Measurements from ENCODE around the gene LIPF.
"Not testable (repeated sequence)": the region's sequence is repeated elsewhere in the genome, so short reads cannot be mapped to it uniquely, and the experiment has no call there.

Gene LIPF, protein sequence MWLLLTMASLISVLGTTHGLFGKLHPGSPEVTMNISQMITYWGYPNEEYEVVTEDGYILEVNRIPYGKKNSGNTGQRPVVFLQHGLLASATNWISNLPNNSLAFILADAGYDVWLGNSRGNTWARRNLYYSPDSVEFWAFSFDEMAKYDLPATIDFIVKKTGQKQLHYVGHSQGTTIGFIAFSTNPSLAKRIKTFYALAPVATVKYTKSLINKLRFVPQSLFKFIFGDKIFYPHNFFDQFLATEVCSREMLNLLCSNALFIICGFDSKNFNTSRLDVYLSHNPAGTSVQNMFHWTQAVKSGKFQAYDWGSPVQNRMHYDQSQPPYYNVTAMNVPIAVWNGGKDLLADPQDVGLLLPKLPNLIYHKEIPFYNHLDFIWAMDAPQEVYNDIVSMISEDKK

GRCh38 chr10:88664142-88664541 lies at the start of gene LIPF:
Gene LIPF, plus strand, starts transcription at chr10:88664442. Its CDS starts 2,856 bp downstream, at chr10:88667298.
- in situ Hi-C loops (cut with HindIII; ENCODE audit: low sequenced_read_pairs), result no loop called here

- in situ Hi-C loops (cut with HindIII; ENCODE audit: low sequenced_read_pairs), result no loop called here
Measured at GRCh38 chr10:88616250-88616977, 47.8 kb upstream of the LIPF start.

- in situ Hi-C loops (cut with HindIII; ENCODE audit: low sequenced_read_pairs), result no loop called here
Measured at GRCh38 chr10:88617772-88618300, 46.4 kb upstream of the LIPF start.

DNA sequence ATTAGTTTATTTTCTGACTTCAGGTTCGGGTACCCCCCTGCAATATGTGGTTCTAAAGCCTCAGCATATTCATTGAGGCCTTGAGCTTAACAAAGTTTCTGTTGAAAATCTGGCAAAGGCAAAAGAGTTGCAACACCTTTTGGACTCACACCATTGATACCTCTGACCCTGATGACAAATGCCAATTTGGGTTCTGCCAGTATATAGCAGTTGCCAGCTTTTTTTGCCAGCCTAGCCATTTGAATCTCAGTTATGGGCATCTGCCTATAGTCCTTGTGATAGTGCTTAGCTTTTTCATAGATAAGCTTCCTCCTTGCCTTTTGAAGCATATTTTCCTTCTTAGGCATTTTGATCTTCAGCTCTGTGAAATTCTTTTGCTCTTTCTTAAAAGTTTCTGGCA lies 45.7 kb upstream of the LIPF start:
- in situ Hi-C loops (cut with HindIII; ENCODE audit: low sequenced_read_pairs), result no loop called here

- in situ Hi-C loops (cut with HindIII; ENCODE audit: low sequenced_read_pairs), result no loop called here
Measured at GRCh38 chr10:88620441-88620840, 43.8 kb upstream of the LIPF start.

DNA sequence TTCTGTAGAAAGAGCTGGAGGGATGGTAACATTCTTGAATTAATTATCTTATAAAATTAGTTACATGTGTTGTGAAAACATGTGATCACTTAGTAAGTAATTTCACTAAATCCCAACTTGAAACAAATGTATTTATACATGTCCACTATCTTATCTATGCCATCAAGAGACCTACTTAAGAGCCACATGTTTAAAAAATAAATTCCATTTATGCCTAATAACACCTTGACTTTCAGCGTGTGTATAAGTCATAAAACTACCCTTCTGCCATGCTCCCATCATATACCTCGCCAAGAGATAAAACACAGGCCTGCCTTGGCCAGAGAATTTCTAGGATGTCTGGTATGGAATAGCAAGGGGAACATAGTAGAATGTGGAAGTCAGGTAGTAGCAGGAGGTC lies 40.4 kb upstream of the LIPF start:
- in situ Hi-C loops (cut with HindIII; ENCODE audit: low sequenced_read_pairs), result no loop called here

- in situ Hi-C loops (cut with HindIII; ENCODE audit: low sequenced_read_pairs), result no loop called here
Measured at GRCh38 chr10:88624840-88625239, 39.4 kb upstream of the LIPF start.

DNA sequence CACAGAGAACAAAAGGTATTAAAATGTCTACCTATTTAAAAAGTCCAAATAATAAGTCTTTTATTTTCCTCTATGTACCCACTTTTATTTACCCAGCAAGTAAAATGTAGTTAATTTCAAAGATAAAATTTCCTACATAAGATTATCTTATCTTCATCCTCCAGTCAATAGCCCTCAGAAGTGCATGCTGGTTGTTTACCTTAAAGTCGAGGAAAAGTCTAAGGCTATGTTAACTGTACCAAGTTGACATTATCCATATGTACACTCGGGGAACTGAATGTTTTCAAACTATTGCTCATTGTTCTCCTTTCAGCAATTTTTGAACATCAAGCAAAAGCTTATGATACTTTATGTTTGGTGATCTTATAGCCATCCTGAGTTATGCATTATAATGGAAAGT lies 24.1 kb upstream of the LIPF start:
- in situ Hi-C loops (cut with HindIII; ENCODE audit: low sequenced_read_pairs), result no loop called here

DNA sequence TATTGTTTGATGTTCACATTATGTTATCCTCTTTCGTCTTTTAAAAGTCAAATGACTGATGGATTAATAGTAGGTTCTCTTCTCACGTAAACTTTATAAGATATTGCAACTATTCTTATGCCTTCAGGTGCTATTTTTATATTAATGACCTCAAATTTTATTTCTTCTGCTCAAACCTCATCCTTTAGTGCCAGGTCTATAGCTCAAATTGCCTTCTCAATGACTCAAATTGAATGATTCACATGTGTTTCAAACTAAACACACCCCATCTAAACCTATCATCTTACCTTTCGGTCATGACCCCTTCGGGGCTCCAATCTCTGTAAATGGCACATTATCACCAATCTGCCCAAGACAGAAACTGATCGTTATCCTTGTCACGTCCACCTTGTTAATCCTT lies 22.0 kb upstream of the LIPF start:
- in situ Hi-C loops (cut with HindIII; ENCODE audit: low sequenced_read_pairs), result no loop called here

- in situ Hi-C loops (cut with HindIII; ENCODE audit: low sequenced_read_pairs), result no loop called here
Measured at GRCh38 chr10:88642963-88643362, 21.3 kb upstream of the LIPF start.

DNA sequence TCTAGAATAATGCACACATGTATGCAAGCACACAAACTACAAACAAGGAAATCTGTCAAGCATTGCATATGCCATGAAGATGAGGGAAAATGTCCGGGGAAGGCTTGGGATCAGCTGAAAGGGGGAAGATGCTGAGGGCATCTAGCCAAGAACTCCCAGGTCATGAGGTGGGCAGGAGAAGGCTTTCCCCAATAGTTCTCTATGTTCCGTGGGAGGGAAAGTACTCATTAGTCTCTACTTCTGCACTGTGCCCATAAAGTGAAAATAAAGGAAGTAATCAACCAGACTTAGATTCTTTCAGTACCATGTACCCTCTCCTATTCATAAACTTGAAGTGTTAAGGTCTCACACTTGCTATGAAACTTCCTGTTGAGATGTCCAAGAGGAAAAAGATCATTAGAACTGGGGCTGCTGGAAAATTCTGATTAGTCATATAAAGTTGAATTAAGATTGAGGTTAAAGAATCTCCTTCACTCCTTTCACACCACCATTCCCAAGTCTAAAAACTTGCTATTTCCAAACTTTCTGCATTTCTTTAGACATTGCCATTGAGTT lies 17.1 kb upstream of the LIPF start:
- in situ Hi-C loops (cut with HindIII; ENCODE audit: low sequenced_read_pairs), result no loop called here

- in situ Hi-C loops (cut with HindIII; ENCODE audit: low sequenced_read_pairs), result no loop called here
Measured at GRCh38 chr10:88651101-88651551, 13.1 kb upstream of the LIPF start.

GRCh38 chr10:88652616-88653015 lies 11.6 kb upstream of the LIPF start:
- in situ Hi-C loops (cut with HindIII; ENCODE audit: low sequenced_read_pairs), result no loop called here

DNA sequence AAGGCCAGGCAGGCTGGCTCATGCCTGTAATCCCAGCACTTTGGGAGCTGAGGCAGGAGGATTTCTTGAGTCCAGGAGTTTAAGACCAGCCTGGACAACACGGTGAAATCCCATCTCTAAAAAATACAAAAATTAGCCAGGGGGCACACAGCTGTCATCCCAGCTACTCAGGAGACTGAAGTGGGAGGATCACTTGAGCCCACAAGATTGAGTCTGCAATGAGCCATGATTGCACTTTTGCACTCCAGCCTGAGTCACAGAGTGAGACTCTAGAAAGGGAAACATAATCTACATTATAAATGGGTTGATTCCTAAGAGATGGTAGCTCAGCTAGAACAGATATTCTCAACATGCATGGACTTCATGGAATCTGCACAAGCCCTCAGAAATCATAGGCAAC lies 6.3 kb upstream of the LIPF start:
- in situ Hi-C loops (cut with HindIII; ENCODE audit: low sequenced_read_pairs), result no loop called here

GRCh38 chr10:88659725-88660597 lies 4.3 kb upstream of the LIPF start:
- in situ Hi-C loops (cut with HindIII; ENCODE audit: low sequenced_read_pairs), result no loop called here

GRCh38 chr10:88660598-88660884 lies 3.7 kb upstream of the LIPF start:
- in situ Hi-C loops (cut with HindIII; ENCODE audit: low sequenced_read_pairs), result no loop called here

GRCh38 chr10:88661018-88661417 lies 3.2 kb upstream of the LIPF start:
- in situ Hi-C loops (cut with HindIII; ENCODE audit: low sequenced_read_pairs), result no loop called here

DNA sequence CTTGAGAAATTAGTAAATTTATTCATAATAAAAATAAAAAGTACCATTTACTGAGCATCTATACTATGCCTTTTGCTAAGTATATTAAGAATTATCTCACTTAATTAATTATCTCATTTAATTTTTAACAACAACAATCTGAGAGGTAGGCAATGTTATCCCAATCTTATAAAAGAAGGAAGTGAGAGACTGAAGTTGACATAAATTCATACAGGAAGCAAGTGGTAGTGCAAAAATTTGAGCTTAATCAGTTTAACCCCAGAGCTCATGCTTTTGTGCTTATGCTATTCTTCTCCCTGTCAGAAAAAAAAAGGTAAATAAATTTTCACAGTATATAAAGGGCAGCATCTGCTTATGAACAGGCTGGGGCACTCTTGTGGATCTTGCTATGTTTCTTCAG lies 2.7 kb upstream of the LIPF start:
- in situ Hi-C loops (cut with HindIII; ENCODE audit: low sequenced_read_pairs), result no loop called here

DNA sequence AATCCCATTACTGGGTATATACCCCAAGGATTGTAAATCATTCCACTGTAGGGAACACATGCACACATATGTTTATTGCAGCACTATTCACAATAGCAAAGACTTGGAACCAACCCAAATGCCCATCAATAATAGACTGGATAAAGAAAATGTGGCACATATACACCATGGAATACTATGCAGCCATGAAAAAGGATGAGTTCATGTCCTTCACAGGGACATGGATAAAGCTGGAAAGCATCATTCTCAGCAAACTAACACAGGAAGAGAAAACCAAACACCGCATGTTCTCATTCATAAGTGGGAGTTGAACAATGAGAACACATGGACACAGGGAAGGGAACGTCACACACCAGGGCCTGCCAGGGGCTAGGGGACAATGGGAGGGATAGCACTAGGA lies 1.1 kb upstream of the LIPF start:
- in situ Hi-C loops (cut with HindIII; ENCODE audit: low sequenced_read_pairs), result not testable (repeated sequence)

- in situ Hi-C loops (cut with HindIII; ENCODE audit: low sequenced_read_pairs), result no loop called here
Measured at GRCh38 chr10:88668465-88668864, 4.2 kb downstream of the LIPF start.

GRCh38 chr10:88670497-88670896 lies 6.3 kb downstream of the LIPF start:
- in situ Hi-C loops (cut with HindIII; ENCODE audit: low sequenced_read_pairs), result no loop called here

All from DLD1 (cell line).